HL-60 (cell line): ENCODE measurements around the gene NTRK2.

Source experiments
- DNase-seq, 2 experiments: peaks; one replicate each; pipeline ENCODE4 v3.0.0-alpha.2; 2010 to 2020; ENCODE audit warnings: low read depth in 1 of 2, low spot score in 1 of 2
- H3K27ac ChIP-seq: fragments of 250-450 bp; sonication (Bioruptor Pico); replicated peaks from 2 replicates; pipeline ENCODE4 v1.5.1; 2020; ENCODE audit warnings: mild to moderate bottlenecking, moderate library complexity
- H3K27me3 ChIP-seq: fragments of 250-450 bp; sonication (Bioruptor Pico); 2 replicates; pipeline ENCODE4 v1.5.1; 2021; ENCODE audit warnings: mild to moderate bottlenecking, moderate library complexity; ENCODE audit not compliant: insufficient read depth, poor library complexity, severe bottlenecking
- H3K4me3 ChIP-seq: replicated peaks from 2 replicates; pipeline ENCODE4 v1.5.1; 2011; ENCODE audit warnings: mild to moderate bottlenecking, control low read depth, low read length; ENCODE audit not compliant: insufficient read depth
- GABPA ChIP-seq: IDR thresholded peaks from 2 replicates; pipeline ENCODE4 v1.6.1; 2012; ENCODE audit warnings: low read depth
- POLR2AphosphoS5 ChIP-seq: IDR thresholded peaks from 2 replicates; pipeline ENCODE4 v1.6.1; 2012; ENCODE audit warnings: low read depth
- SPI1 ChIP-seq: IDR thresholded peaks from 2 replicates; pipeline ENCODE4 v1.6.1; 2012; ENCODE audit warnings: low read depth, mild to moderate bottlenecking, borderline replicate concordance
- TF ChIP-seq, protein P1 (sequence below): IDR thresholded peaks from 2 replicates; pipeline ENCODE4 v1.6.1; 2012; ENCODE audit warnings: low read depth; ENCODE audit not compliant: insufficient replicate concordance
- TF ChIP-seq, protein P2 (sequence below): IDR thresholded peaks from one replicate; pipeline ENCODE4 v1.5.1; 2011; ENCODE audit warnings: low read length, control low read depth, inconsistent platforms; ENCODE audit not compliant: insufficient read depth

NTRK2 gene

DNA sequence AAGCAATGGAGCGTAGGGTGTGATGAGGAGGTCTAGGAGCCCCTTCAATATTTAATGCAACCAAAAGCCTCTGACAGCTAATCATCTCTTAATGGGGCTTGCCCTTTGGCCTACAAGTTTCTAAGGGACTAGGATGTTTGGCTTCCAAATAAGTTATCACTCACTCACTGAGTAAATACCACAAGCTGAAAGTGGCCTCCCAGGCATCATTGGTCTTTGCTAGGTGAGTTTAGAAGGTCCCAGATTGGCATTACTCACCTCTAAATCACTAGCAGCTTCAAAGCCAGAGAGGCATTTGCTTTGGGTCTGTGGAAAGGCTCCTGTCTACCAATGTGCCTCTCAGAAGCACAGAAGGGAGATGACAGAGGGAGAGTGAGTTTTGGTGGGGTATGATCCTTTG is 344.2 kb downstream of the NTRK2 start:
- H3K4me3 ChIP-seq = no peak overlapping the region
- no peaks in the 10 kb centered on the region for H3K27me3 ChIP-seq
- no peak for DNase-seq
- no peak overlapping the region for H3K27ac ChIP-seq
- no peak for TF ChIP-seq GABPA
- no peak for TF ChIP-seq SPI1
- TF ChIP-seq, protein P1, sequence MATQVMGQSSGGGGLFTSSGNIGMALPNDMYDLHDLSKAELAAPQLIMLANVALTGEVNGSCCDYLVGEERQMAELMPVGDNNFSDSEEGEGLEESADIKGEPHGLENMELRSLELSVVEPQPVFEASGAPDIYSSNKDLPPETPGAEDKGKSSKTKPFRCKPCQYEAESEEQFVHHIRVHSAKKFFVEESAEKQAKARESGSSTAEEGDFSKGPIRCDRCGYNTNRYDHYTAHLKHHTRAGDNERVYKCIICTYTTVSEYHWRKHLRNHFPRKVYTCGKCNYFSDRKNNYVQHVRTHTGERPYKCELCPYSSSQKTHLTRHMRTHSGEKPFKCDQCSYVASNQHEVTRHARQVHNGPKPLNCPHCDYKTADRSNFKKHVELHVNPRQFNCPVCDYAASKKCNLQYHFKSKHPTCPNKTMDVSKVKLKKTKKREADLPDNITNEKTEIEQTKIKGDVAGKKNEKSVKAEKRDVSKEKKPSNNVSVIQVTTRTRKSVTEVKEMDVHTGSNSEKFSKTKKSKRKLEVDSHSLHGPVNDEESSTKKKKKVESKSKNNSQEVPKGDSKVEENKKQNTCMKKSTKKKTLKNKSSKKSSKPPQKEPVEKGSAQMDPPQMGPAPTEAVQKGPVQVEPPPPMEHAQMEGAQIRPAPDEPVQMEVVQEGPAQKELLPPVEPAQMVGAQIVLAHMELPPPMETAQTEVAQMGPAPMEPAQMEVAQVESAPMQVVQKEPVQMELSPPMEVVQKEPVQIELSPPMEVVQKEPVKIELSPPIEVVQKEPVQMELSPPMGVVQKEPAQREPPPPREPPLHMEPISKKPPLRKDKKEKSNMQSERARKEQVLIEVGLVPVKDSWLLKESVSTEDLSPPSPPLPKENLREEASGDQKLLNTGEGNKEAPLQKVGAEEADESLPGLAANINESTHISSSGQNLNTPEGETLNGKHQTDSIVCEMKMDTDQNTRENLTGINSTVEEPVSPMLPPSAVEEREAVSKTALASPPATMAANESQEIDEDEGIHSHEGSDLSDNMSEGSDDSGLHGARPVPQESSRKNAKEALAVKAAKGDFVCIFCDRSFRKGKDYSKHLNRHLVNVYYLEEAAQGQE = no peak
- TF ChIP-seq POLR2AphosphoS5 = no peak
- TF ChIP-seq, protein P2, sequence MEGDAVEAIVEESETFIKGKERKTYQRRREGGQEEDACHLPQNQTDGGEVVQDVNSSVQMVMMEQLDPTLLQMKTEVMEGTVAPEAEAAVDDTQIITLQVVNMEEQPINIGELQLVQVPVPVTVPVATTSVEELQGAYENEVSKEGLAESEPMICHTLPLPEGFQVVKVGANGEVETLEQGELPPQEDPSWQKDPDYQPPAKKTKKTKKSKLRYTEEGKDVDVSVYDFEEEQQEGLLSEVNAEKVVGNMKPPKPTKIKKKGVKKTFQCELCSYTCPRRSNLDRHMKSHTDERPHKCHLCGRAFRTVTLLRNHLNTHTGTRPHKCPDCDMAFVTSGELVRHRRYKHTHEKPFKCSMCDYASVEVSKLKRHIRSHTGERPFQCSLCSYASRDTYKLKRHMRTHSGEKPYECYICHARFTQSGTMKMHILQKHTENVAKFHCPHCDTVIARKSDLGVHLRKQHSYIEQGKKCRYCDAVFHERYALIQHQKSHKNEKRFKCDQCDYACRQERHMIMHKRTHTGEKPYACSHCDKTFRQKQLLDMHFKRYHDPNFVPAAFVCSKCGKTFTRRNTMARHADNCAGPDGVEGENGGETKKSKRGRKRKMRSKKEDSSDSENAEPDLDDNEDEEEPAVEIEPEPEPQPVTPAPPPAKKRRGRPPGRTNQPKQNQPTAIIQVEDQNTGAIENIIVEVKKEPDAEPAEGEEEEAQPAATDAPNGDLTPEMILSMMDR = no peak

DNA sequence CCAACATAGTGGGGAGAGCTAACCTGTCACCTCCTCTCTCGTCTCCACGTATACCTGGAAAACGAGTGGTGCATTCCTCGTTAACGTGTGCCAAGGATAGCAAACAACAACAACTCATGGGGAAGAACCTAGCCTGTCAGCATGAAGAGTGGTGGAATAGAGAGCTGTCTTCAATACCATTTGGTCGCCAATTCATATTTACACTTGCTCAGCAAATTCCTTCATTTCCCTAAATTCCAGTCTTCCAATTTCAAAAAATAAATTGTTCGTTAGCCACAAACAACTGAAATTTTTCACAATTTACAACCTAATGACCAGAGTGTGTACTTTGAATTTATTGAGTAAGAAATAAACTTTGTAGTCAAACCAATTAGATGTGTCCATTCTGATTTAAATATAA is 344.8 kb downstream of the NTRK2 start:
- Histone ChIP-seq H3K27me3 (no peaks in the 10 kb centered on the region), H3K4me3 (no peak overlapping the region), H3K27ac (no peak overlapping the region)
- TF ChIP-seq SPI1 = no peak
- TF ChIP-seq, protein P1 = no peak
- TF ChIP-seq GABPA = no peak
- no peak for TF ChIP-seq POLR2AphosphoS5
- TF ChIP-seq, protein P2 = no peak
- no peak for DNase-seq

DNA sequence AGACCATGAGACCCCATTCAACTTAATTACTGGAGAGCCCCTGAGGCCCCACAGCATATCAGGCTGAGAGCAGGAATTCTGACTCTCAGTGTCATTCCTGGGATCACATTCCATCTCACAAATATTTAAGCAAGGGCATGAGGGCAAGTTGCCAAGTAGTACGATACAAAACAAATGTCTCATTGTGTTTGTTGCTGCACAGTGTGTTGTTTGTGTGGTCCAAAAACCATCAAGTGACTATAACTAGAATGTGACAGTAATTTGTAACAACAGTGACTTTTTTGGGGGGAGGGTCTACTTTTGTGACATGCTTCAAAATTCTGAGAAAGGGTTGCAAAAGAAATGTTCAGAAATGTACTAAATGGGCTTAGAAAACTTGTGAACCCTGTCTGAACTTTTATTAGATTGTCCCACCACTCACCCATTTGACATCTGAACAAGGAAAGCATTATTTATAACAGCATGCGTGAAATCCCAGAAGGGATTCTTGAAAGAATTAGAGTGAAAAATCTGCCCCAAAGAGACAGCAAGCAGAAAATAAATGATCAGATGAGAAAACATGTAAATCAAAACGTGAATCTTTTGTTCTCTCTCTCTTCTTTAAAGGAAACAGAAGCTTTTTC is 347.0 kb downstream of the NTRK2 start:
- no peak overlapping the region for H3K4me3 ChIP-seq
- no peak for DNase-seq
- no peak overlapping the region for H3K27ac ChIP-seq
- H3K27me3 ChIP-seq = no peaks in the 10 kb centered on the region
- TF ChIP-seq GABPA (no peak), SPI1 (no peak), POLR2AphosphoS5 (no peak)
- TF ChIP-seq, protein P2 = no peak
- TF ChIP-seq, protein P1 = no peak
